CD14-positive monocyte (primary cell): ENCODE results near the gene CD14. TPM values are rescaled to one million over a fixed set of nuclear protein-coding genes. Genes with fewer than 3 reads are reported as not detected.

Experiments used
- DNase-seq, 3 donors: peaks; one replicate each; pipeline ENCODE4 v3.0.0-alpha.2; 2011 to 2022
- H2AFZ ChIP-seq: 2 replicates; pipeline ENCODE4 v1.6.0; 2012; ENCODE audit warnings: mild to moderate bottlenecking, low read depth, low read length, inconsistent platforms; ENCODE audit not compliant: insufficient read depth, poor library complexity, severe bottlenecking
- H3K27ac ChIP-seq, 2 donors: 1 replicate in 1 of 2; 2 replicates in 1 of 2; pipeline ENCODE4 v1.5.1; 2012 to 2013; ENCODE audit warnings: low read length in 2 of 2, control low read depth in 1 of 2, inconsistent platforms in 1 of 2, low read depth in 1 of 2, mild to moderate bottlenecking in 1 of 2
- H3K27me3 ChIP-seq, 2 donors: one replicate each; pipeline versions ENCODE4 v1.6.0 to v1.6.1; 2011 to 2013; ENCODE audit warnings: low read length in 2 of 2; ENCODE audit not compliant: control insufficient read depth in 2 of 2, insufficient read depth in 2 of 2
- H3K36me3 ChIP-seq, 2 donors: replicated peaks in 1 of 2; 1 replicate in 1 of 2; 2 replicates in 1 of 2; pipeline versions ENCODE4 v1.5.1 to v1.6.1; 2012 to 2013; ENCODE audit warnings: low read length in 2 of 2, control low read depth in 1 of 2, inconsistent platforms in 1 of 2, mild to moderate bottlenecking in 1 of 2; ENCODE audit not compliant: insufficient read depth in 2 of 2, control insufficient read depth in 1 of 2
- H3K4me1 ChIP-seq, 2 donors: 1 replicate in 1 of 2; 2 replicates in 1 of 2; pipeline versions ENCODE4 v1.5.1 to v1.6.1; 2012 to 2013; ENCODE audit warnings: low read length in 2 of 2, control low read depth in 1 of 2, inconsistent platforms in 1 of 2, mild to moderate bottlenecking in 1 of 2, moderate library complexity in 1 of 2; ENCODE audit not compliant: insufficient read depth in 2 of 2, control insufficient read depth in 1 of 2
- H3K4me2 ChIP-seq: replicated peaks from 2 replicates; pipeline ENCODE3; 2012; ENCODE audit warnings: low read length, moderate library complexity, mild to moderate bottlenecking; ENCODE audit not compliant: poor library complexity, severe bottlenecking; ENCODE audit errors: extremely low read depth
- H3K4me3 ChIP-seq, 3 experiments: fragments of 200-600 bp in 1 of 3; sonication (generic) in 1 of 3; replicated peaks in 1 of 3; 1 replicate in 2 of 3; 2 replicates in 1 of 3; pipeline ENCODE4 v1.5.1; 2011 to 2013; ENCODE audit warnings: low read length in 3 of 3, mild to moderate bottlenecking in 3 of 3, control low read depth in 2 of 3, low read depth in 2 of 3, inconsistent platforms in 1 of 3, moderate library complexity in 1 of 3
- H3K79me2 ChIP-seq: 2 replicates; pipeline ENCODE4 v1.6.0; 2012; ENCODE audit warnings: mild to moderate bottlenecking, control low read depth, inconsistent platforms, low read length, moderate library complexity; ENCODE audit not compliant: insufficient read depth
- H3K9ac ChIP-seq: 2 replicates; pipeline ENCODE4 v1.6.0; 2017; ENCODE audit warnings: low read length, mild to moderate bottlenecking; ENCODE audit not compliant: insufficient read depth, poor library complexity, severe bottlenecking
- H3K9me3 ChIP-seq, 2 donors: replicated peaks in 1 of 2; 1 replicate in 1 of 2; 2 replicates in 1 of 2; pipeline versions ENCODE4 v1.5.1 to v1.6.1; 2012 to 2013; ENCODE audit warnings: low read length in 2 of 2, control low read depth in 1 of 2; ENCODE audit not compliant: control insufficient read depth in 1 of 2, insufficient read depth in 1 of 2
- H4K20me1 ChIP-seq: 2 replicates; pipeline ENCODE4 v1.6.0; 2012; ENCODE audit warnings: mild to moderate bottlenecking, low read length, control low read depth, moderate library complexity; ENCODE audit not compliant: insufficient read depth
- H3K27ac Mint-ChIP-seq, 7 donors: one replicate each; pipeline ENCODE4 v1.8.0; 2020; ENCODE audit warnings: mild to moderate bottlenecking in 7 of 7, mixed read lengths in 7 of 7, moderate library complexity in 6 of 7, inconsistent platforms in 2 of 7
- H3K27me3 Mint-ChIP-seq, 3 donors: one replicate each; pipeline ENCODE4 v1.8.0; 2021 to 2022; ENCODE audit warnings: low read depth in 3 of 3, mild to moderate bottlenecking in 3 of 3, mixed read lengths in 3 of 3, moderate library complexity in 3 of 3, inconsistent platforms in 1 of 3
- H3K36me3 Mint-ChIP-seq, 2 donors: one replicate each; pipeline ENCODE4 v1.8.0; 2020; ENCODE audit warnings: mixed read lengths in 2 of 2, inconsistent platforms in 1 of 2, mild to moderate bottlenecking in 1 of 2
- H3K4me1 Mint-ChIP-seq: one replicate; pipeline ENCODE4 v1.8.0; 2020; ENCODE audit warnings: mild to moderate bottlenecking, mixed read lengths
- H3K4me3 Mint-ChIP-seq, 2 donors: one replicate each; pipeline ENCODE4 v1.8.0; 2020; ENCODE audit warnings: mild to moderate bottlenecking in 2 of 2, mixed read lengths in 2 of 2, moderate library complexity in 1 of 2
- H3K9me3 Mint-ChIP-seq, 7 donors: one replicate each; pipeline ENCODE4 v1.8.0; 2020 to 2022; ENCODE audit warnings: mixed read lengths in 7 of 7, mild to moderate bottlenecking in 6 of 7, moderate library complexity in 6 of 7, inconsistent platforms in 2 of 7
- WGBS: methylation state at CpG from one replicate; pipeline ENCODE4 v1.1.5; 2013; ENCODE audit warnings: missing lambda C conversion rate; ENCODE audit not compliant: insufficient coverage; 5-methylcytosine and 5-hydroxymethylcytosine counted together
- intact Hi-C, 2 donors: fragments of 100-400 bp; cut with micrococcal nuclease; formaldehyde crosslinking; loops; one replicate each; pipeline versions ENCODE4 v1.15.0 to v1.15.1; 2023
- polyA plus RNA-seq, 3 donors: library from polyadenylated mRNA; depleted of rRNA in 1 of 3; unstranded in 2 of 3; stranded (reverse) in 1 of 3; fragments of 300-500 nt in 2 of 3; fragments of >200 nt in 1 of 3; fragmentation: Illumina TruSeq in 2 of 3; gene quantifications; 1 replicate in 2 of 3; 2 replicates in 1 of 3; pipeline ENCODE4 v1.2.3, GENCODE V29; 2012 to 2021
- TF ChIP-seq, protein P1 (sequence below): fragments of 200-600 bp; IDR thresholded peaks from one replicate; pipeline ENCODE4 v1.8.0; 2022; ENCODE audit warnings: antibody characterized with exemption, mild to moderate bottlenecking

CD14 gene
- polyA plus RNA-seq, 3 donors = 1,687 to 3,095 (median 2,434) TPM

DNA sequence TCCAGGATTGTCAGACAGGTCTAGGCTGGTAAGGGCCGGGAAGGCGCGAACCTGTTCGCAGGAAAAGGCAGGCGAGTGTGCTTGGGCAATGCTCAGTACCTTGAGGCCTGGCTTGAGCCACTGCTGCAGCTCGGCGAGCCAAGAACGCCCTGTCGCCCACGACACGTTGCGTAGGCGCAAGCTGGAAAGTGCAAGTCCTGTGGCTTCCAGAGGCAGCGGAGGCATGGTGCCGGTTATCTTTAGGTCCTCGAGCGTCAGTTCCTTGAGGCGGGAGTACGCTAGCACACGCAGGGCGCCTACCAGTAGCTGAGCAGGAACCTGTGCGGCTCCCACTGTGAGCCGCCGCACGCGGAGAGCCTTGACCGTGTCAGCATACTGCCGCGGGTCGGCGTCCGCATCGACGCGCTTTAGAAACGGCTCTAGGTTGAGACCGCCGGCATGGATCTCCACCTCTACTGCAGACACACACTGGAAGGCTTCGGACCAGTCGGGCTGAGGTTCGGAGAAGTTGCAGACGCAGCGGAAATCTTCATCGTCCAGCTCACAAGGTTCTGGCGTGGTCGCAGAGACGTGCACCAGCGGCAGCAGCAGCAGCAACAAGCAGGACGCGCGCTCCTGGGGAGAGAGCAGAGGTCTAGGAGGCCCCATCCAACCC, 482 bp downstream of the CD14 start:
- peaks cover 33 to 68% of the 10 kb centered on the region in 2 donors for H3K4me1 ChIP-seq
- H3K27me3 ChIP-seq = no peaks in the 10 kb centered on the region
- H3K4me3 ChIP-seq = peak overlapping the region; percentile 76 to 98 (median 97)
- H3K27ac ChIP-seq = peak overlapping the region; percentile 96 to 97
- H3K27me3 Mint-ChIP-seq = peaks cover 0 to 5% (median 0%) of the 10 kb centered on the region in 3 donors
- peaks cover 26 to 49% of the 10 kb centered on the region in 2 donors for H3K36me3 Mint-ChIP-seq
- WGBS = under 1% methylated on average over 51 of the region's 51 CpGs
- peaks cover 3 to 16% (median 12%) of the 10 kb centered on the region in 7 donors for H3K9me3 Mint-ChIP-seq
- no peak overlapping the region for H2AFZ ChIP-seq
- peaks cover 0 to 10% of the 10 kb centered on the region in 2 donors for H3K9me3 ChIP-seq
- peak overlapping the region; percentile 100 for H3K4me2 ChIP-seq
- peaks cover 55% of the 10 kb centered on the region for H3K79me2 ChIP-seq
- peak in 2 of 3 donors; percentile 50 to 55 for DNase-seq
- TF ChIP-seq, protein P1, sequence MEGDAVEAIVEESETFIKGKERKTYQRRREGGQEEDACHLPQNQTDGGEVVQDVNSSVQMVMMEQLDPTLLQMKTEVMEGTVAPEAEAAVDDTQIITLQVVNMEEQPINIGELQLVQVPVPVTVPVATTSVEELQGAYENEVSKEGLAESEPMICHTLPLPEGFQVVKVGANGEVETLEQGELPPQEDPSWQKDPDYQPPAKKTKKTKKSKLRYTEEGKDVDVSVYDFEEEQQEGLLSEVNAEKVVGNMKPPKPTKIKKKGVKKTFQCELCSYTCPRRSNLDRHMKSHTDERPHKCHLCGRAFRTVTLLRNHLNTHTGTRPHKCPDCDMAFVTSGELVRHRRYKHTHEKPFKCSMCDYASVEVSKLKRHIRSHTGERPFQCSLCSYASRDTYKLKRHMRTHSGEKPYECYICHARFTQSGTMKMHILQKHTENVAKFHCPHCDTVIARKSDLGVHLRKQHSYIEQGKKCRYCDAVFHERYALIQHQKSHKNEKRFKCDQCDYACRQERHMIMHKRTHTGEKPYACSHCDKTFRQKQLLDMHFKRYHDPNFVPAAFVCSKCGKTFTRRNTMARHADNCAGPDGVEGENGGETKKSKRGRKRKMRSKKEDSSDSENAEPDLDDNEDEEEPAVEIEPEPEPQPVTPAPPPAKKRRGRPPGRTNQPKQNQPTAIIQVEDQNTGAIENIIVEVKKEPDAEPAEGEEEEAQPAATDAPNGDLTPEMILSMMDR = peak; percentile 1
- peak overlapping the region; percentile 92 to 100 for H3K4me3 Mint-ChIP-seq
- H4K20me1 ChIP-seq = peaks cover 31% of the 10 kb centered on the region
- H3K36me3 ChIP-seq = peaks cover 14 to 24% of the 10 kb centered on the region in 2 donors
- peak overlapping the region; percentile 97 to 99 (median 98) for H3K27ac Mint-ChIP-seq
- H3K4me1 Mint-ChIP-seq = peaks cover 56% of the 10 kb centered on the region
- H3K9ac ChIP-seq = peak overlapping the region; percentile 89
- intact Hi-C loops = loop anchor here (2.0 to 5.0 kb wide), 2 partner anchors 22 to 35 kb away; no protein-coding TSS in a partner anchor

DNA sequence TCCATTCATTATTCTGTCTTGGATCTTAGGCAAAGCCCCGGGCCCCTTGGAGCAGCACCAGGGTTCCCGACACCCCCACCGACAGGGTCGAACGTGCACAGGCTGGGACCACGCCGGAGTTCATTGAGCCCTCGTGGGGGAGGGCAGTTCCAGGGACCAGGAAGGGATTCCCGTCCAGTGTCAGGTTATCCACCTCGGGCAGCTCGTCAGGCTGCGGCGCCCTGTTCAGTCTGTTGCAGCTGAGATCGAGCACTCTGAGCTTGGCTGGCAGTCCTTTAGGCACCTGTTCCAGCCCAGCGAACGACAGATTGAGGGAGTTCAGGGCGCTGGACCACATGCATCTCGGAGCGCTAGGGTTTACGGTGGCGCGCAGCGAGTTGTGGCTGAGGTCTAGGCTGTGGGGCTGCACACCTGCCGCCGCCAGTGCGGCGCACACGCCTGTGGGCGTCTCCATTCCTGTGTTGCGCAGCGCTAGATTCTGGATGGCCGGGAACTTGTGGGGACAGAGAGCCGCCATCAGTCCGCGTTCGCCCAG, 1.1 kb downstream of the CD14 start:
- H3K79me2 ChIP-seq = peaks cover 55% of the 10 kb centered on the region
- peaks cover 31% of the 10 kb centered on the region for H4K20me1 ChIP-seq
- peaks cover 14 to 24% of the 10 kb centered on the region in 2 donors for H3K36me3 ChIP-seq
- intact Hi-C loops = loop anchor here (2.0 to 5.0 kb wide), 2 partner anchors 21 to 35 kb away; no protein-coding TSS in a partner anchor
- H3K4me3 ChIP-seq = peak overlapping the region; percentile 76 to 98 (median 97)
- Mint-ChIP-seq H3K4me1 (peaks cover 56% of the 10 kb centered on the region), H3K9me3 (peaks cover 4 to 17% (median 12%) of the 10 kb centered on the region in 7 donors), H3K36me3 (peaks cover 30 to 51% of the 10 kb centered on the region in 2 donors), H3K4me3 (peak overlapping the region; percentile 92 to 100), H3K27ac (peak overlapping the region; percentile 97 to 99 (median 98)), H3K27me3 (peaks cover 0 to 5% (median 0%) of the 10 kb centered on the region in 3 donors)
- peaks cover 0 to 10% of the 10 kb centered on the region in 2 donors for H3K9me3 ChIP-seq
- H3K27ac ChIP-seq = peak overlapping the region; percentile 96 to 97
- TF ChIP-seq, protein P1 = no peak
- 11% methylated on average over 36 of the region's 36 CpGs for WGBS
- H3K9ac ChIP-seq = peak overlapping the region; percentile 89
- no peaks in the 10 kb centered on the region for H3K27me3 ChIP-seq
- peak in 1 of 3 donors; percentile 12 for DNase-seq
- H3K4me2 ChIP-seq = peak overlapping the region; percentile 100
- H2AFZ ChIP-seq = no peak overlapping the region
- peaks cover 30 to 64% of the 10 kb centered on the region in 2 donors for H3K4me1 ChIP-seq
